ENCODE data around the gene SLC25A4.
"Not testable (repeated sequence)": the region's sequence is repeated elsewhere in the genome, so short reads cannot be mapped to it uniquely, and the experiment has no call there.

The SLC25A4 gene

DNA sequence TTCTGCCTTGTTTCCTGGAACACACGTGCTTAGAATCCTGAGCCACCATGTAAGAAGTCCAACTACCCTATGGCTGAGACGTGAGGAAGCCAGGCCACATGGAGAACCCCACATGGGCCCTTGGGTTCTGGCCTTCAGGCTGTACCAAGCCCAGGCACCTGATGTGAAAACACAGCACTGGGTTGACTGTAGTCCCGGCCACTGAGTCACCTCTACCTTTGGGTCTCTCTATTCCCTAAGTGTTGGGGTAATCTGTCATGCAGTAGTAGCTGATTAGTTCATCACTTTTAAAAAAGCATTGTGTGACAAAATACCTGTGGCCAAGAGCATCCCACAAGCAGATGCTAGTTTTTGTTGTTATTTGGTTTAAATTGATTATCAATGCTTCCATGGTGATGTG lies 36.4 kb downstream of the SLC25A4 start:
- ATAC-seq (ENCODE audit: low read depth): no peak
- Mint-ChIP-seq H3K4me1 (peaks cover 13% of the 10 kb centered on the region), H3K27me3 (no peaks in the 10 kb centered on the region), H3K36me3 (peaks cover 8% of the 10 kb centered on the region), H3K27ac (no peak overlapping the region), H3K9me3 (no peaks in the 10 kb centered on the region), H3K4me3 (no peak overlapping the region)
- DNase-seq (ENCODE audit: low spot score in 2 of 2): no peak

- H3K9me3 Mint-ChIP-seq: no peaks in the 10 kb centered on the region
- no peak overlapping the region for H3K4me3 Mint-ChIP-seq
- H3K27ac Mint-ChIP-seq: no peak overlapping the region
- no peaks in the 10 kb centered on the region for H3K36me3 Mint-ChIP-seq
- peaks cover 15% of the 10 kb centered on the region for H3K4me1 Mint-ChIP-seq
- ATAC-seq (ENCODE audit: low read depth) (no peak), DNase-seq (ENCODE audit: low spot score in 2 of 2) (no peak)
- no peaks in the 10 kb centered on the region for H3K27me3 Mint-ChIP-seq
Observed at GRCh38 chr4:185182239-185182638, 39.2 kb downstream of the SLC25A4 start.

DNA sequence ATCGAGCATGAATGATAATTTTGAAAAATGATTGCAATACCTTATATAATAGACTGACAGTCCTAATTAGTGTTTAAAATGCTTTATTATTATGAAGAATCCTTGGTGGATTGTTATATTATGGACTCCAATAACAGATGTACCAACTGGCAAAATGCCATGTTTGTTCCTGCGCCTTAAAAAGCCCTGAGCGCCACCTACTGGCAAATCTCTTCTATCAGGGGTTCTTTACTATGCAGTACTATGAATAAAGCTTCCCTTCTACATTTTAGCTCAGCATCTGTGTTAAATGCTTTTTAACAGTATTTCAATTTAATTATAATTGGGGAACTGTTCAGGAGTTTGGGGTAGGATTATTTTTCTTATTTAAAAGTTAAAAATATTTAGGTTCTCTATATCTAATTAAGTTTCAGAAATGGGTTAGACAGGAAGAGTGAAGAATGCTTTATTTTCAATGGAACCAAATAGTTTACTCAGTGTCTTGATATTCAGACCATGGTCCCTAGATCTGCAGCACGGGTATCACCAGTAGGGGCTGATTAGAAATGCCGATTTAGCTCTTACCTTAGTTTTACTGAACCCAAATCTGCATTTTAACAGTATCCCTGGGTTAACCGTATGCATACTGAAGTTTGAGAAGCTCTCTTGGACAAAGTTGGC lies 40.7 kb downstream of the SLC25A4 start:
- Mint-ChIP-seq H3K36me3 (peaks cover 3% of the 10 kb centered on the region), H3K4me1 (peaks cover 17% of the 10 kb centered on the region), H3K27ac (no peak overlapping the region), H3K9me3 (no peaks in the 10 kb centered on the region), H3K4me3 (no peak overlapping the region), H3K27me3 (no peaks in the 10 kb centered on the region)
- DNase-seq (ENCODE audit: low spot score in 2 of 2): peak; percentile 69 to 70
- ATAC-seq (ENCODE audit: low read depth): peak; percentile 73

DNA sequence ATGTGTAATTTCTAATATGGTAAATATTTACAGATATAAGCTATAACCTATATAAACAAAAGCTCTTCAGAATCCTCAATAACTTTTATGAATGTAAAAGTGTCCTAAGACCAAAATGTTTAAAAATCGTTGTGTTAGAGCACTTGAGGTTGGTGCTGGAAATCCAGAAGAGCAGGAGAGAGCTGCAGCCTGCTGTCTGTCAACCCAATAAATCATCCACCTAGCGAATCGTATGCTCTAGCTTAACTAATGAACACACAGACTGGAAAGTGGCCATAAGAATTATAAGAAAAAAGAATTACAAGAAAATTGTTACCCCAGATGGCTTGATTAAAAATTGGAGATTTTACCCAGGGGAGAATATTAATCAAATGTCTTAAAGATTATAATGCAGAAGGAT lies 43.7 kb downstream of the SLC25A4 start:
- Mint-ChIP-seq H3K4me1 (peaks cover 24% of the 10 kb centered on the region), H3K9me3 (no peaks in the 10 kb centered on the region), H3K27me3 (no peaks in the 10 kb centered on the region), H3K36me3 (peaks cover 17% of the 10 kb centered on the region), H3K4me3 (no peak overlapping the region), H3K27ac (no peak overlapping the region)
- DNase-seq (ENCODE audit: low spot score in 2 of 2) (no peak), ATAC-seq (ENCODE audit: low read depth) (no peak)

GRCh38 chr4:185189606-185190305 lies 46.7 kb downstream of the SLC25A4 start:
- Mint-ChIP-seq H3K4me3 (no peak overlapping the region), H3K9me3 (no peaks in the 10 kb centered on the region), H3K36me3 (peaks cover 18% of the 10 kb centered on the region), H3K27ac (peak overlapping the region; percentile 53), H3K4me1 (peaks cover 21% of the 10 kb centered on the region), H3K27me3 (no peaks in the 10 kb centered on the region)
- DNase-seq (ENCODE audit: low spot score in 2 of 2): no peak
- ATAC-seq (ENCODE audit: low read depth): no peak

- H3K27me3 Mint-ChIP-seq: no peaks in the 10 kb centered on the region
- peaks cover 25% of the 10 kb centered on the region for H3K4me1 Mint-ChIP-seq
- peak overlapping the region; percentile 53 for H3K27ac Mint-ChIP-seq
- ATAC-seq (ENCODE audit: low read depth) (no peak), DNase-seq (ENCODE audit: low spot score in 2 of 2) (no peak)
- no peak overlapping the region for H3K4me3 Mint-ChIP-seq
- no peaks in the 10 kb centered on the region for H3K9me3 Mint-ChIP-seq
- peaks cover 20% of the 10 kb centered on the region for H3K36me3 Mint-ChIP-seq
Observed at GRCh38 chr4:185190306-185190856, 47.3 kb downstream of the SLC25A4 start.

- Mint-ChIP-seq H3K4me1 (peaks cover 25% of the 10 kb centered on the region), H3K27ac (no peak overlapping the region)
Observed at GRCh38 chr4:185192059-185192458, 49.0 kb downstream of the SLC25A4 start.

DNA sequence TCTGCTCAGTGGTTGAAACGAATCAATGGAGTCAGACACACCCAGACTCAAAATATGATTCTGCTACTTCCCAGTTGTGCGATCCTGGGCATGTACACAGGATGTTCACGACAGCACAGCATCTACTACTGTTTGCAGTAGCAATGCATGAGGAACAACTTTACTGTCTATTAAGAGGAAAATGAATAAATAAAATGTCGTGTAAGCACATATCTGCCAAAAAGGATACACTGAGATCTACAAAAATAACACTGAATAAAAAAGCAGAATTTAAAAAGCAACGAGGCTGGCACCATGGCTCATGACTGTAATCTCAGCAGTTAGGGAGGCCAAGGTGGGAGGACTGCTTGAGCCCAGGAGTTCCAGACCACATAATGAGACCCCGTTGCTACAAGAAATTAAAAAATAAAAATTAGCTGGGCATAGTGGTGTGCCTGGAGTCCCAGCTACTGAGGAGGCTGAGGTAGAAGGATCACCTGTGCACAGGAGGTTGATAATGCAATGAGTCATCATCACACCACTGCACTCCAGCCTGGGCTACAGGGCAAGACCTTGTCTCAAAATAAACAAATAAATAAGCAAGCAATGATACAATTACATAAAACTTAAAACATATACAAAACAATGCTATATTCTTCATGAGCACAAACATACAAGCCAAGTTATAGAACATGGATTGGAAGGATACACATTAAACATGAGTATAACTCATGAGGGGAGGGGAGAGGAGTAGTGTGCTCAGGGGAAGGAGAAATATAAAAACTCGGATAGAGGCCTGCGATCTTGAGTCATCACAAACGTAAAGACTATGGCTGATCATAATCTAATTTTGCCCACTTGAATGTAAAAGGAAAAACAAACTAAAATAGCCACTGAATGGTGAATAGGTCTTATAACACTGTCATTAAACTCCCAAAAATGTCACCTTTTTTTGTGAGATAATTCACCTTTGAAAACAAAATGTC lies 52.1 kb downstream of the SLC25A4 start:
- peaks cover 15% of the 10 kb centered on the region for H3K36me3 Mint-ChIP-seq
- H3K4me1 Mint-ChIP-seq: peaks cover 27% of the 10 kb centered on the region
- no peaks in the 10 kb centered on the region for H3K9me3 Mint-ChIP-seq
- DNase-seq (ENCODE audit: low spot score in 2 of 2): no peak
- H3K27me3 Mint-ChIP-seq: no peaks in the 10 kb centered on the region
- no peak for ATAC-seq (ENCODE audit: low read depth)
- H3K4me3 Mint-ChIP-seq: no peak overlapping the region
- H3K27ac Mint-ChIP-seq: peak overlapping the region; percentile 55

More at GRCh38 chr4:185192059-185192458, 49.0 kb downstream of the SLC25A4 start:
- no peaks in the 10 kb centered on the region for H3K9me3 Mint-ChIP-seq
- H3K4me3 Mint-ChIP-seq: peak overlapping the region; percentile 35
- no peaks in the 10 kb centered on the region for H3K27me3 Mint-ChIP-seq
- peaks cover 21% of the 10 kb centered on the region for H3K36me3 Mint-ChIP-seq
- DNase-seq (ENCODE audit: low spot score in 2 of 2) (no peak), ATAC-seq (ENCODE audit: low read depth) (peak; percentile 71)

DNA sequence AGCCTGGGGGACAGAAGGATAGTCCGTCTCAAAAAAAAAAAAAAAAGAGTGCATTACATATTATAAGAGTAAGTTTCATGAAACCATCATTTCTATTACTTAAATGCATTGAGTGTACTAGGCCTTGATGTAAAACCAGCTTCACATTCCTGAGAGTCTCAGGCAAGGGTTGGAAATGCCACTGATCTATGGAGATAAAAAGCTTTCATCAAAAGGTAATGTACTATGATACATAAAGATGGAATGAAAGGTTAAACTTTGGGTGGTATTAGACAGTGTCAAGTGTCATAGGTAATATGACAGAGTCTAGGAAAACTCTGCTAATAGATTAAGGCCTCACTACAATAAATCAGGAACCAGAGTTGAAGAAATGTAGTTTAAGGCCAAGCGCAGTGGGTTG lies 53.4 kb downstream of the SLC25A4 start:
- Mint-ChIP-seq H3K9me3 (no peaks in the 10 kb centered on the region), H3K27ac (no peak overlapping the region), H3K4me1 (peaks cover 18% of the 10 kb centered on the region), H3K27me3 (no peaks in the 10 kb centered on the region), H3K36me3 (peaks cover 7% of the 10 kb centered on the region), H3K4me3 (no peak overlapping the region)
- ATAC-seq (ENCODE audit: low read depth): no peak
- DNase-seq (ENCODE audit: low spot score in 2 of 2): no peak

DNA sequence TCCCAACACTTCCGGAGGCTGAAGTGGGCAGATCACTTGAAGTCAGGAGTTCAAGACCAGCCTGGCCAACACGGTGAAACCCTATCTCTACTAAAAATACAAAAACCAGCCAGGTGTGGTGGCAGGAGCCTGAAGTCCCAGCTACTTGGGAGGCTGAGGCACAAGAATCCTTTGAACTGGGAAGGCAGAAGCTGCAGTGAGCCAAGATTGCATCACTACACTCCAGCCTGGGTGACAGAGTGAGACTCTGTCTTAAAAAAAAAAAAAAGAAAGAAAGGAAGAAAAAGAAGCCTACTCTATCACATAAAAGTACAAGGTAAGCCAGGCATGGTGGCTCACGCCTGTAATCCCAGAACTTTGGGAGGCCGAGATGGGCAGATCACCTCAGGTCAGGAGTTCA lies 55.1 kb downstream of the SLC25A4 start:
- not testable (repeated sequence) for H3K9me3 Mint-ChIP-seq; ATAC-seq (ENCODE audit: low read depth); H3K4me3 Mint-ChIP-seq; DNase-seq (ENCODE audit: low spot score in 2 of 2); H3K27ac Mint-ChIP-seq; H3K36me3 Mint-ChIP-seq; H3K27me3 Mint-ChIP-seq
- H3K4me1 Mint-ChIP-seq: peaks cover 20% of the 10 kb centered on the region
